ENCODE data around the gene NOSIP. TPM values are rescaled to one million over a fixed set of nuclear protein-coding genes. Genes with fewer than 3 reads are reported as not detected.
A peak's percentile ranks its signal among the peaks of the same experiment; 100 is the strongest.

NOSIP gene
- total RNA-seq, 2 experiments from 2014 or later: 61.4 to 69.5 TPM

- peaks cover 17% of the 10 kb centered on the region for H3K4me1 Mint-ChIP-seq
Observed at GRCh38 chr19:49528211-49528771, 52.1 kb downstream of the NOSIP start.

GRCh38 chr19:49524812-49525455 is 55.4 kb downstream of the NOSIP start:
- Mint-ChIP-seq H3K4me1 (peaks cover 12% of the 10 kb centered on the region), H3K27me3 (no peaks in the 10 kb centered on the region), H3K36me3 (no peaks in the 10 kb centered on the region), H3K27ac (no peak overlapping the region), H3K4me3 (no peak overlapping the region), H3K9me3 (no peaks in the 10 kb centered on the region)
- DNase-seq: no peak

More at GRCh38 chr19:49528211-49528771, 52.1 kb downstream of the NOSIP start:
- H3K9me3 Mint-ChIP-seq: no peaks in the 10 kb centered on the region
- DNase-seq: no peak
- no peaks in the 10 kb centered on the region for H3K36me3 Mint-ChIP-seq
- H3K27me3 Mint-ChIP-seq: no peaks in the 10 kb centered on the region
- peak overlapping the region; percentile 80 for H3K4me3 Mint-ChIP-seq
- no peak overlapping the region for H3K27ac Mint-ChIP-seq

DNA sequence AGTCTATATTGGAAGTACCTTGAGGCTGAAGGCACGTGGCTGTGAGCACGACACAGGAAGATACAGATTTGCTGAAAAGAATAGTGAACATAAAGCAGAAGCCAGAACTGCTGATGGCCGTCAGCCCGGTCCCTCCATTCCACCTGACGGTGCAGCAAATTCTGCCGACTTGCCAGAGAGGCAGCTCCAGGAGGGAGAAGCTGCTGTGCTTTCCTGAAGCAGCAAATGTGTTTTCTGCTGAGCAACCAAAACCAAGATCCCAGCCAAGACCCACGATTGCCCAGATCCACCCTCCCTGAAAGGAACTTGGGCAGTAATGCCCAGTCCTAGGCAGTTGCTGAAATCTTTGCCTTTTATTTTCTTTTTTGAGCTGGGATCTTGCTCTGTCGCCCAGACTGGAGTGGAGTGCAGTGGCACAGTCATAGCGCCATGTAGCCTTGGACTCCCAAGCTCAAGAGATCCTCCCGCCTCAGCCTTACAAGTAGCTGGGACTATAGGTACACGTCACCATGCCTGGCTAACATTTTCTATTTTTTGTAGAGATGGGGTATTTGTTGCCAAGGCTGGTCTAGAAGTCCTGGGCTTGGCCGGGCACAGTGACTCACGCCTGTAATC is 59.5 kb downstream of the NOSIP start:
- H3K27ac Mint-ChIP-seq: no peak overlapping the region
- DNase-seq: no peak
- H3K36me3 Mint-ChIP-seq: no peaks in the 10 kb centered on the region
- H3K4me1 Mint-ChIP-seq: no peaks in the 10 kb centered on the region
- no peaks in the 10 kb centered on the region for H3K27me3 Mint-ChIP-seq
- no peak overlapping the region for H3K4me3 Mint-ChIP-seq
- no peaks in the 10 kb centered on the region for H3K9me3 Mint-ChIP-seq

DNA sequence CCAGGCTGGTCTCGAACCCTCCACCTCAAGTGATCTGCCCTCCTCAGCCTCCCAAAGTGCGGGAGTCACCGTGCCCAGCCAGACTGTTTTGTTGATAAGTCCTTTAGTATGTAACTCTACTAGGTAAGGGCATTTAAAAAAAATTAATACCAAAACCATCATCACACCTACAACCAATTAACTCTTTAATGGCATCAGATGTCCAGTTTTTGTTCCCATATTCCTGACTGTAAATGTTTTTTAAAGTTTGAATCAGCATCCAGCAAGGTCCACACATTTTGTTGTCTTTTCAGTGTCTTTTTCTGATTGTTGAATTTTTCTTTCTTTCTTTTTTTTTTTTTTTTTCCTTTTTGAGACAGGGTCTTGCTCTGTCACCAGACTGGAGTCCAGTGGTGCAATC is 62.3 kb downstream of the NOSIP start:
- no peak overlapping the region for H3K27ac Mint-ChIP-seq
- no peaks in the 10 kb centered on the region for H3K27me3 Mint-ChIP-seq
- H3K4me3 Mint-ChIP-seq: no peak overlapping the region
- no peak for DNase-seq
- H3K9me3 Mint-ChIP-seq: no peaks in the 10 kb centered on the region
- peaks cover 5% of the 10 kb centered on the region for H3K4me1 Mint-ChIP-seq
- H3K36me3 Mint-ChIP-seq: no peaks in the 10 kb centered on the region

DNA sequence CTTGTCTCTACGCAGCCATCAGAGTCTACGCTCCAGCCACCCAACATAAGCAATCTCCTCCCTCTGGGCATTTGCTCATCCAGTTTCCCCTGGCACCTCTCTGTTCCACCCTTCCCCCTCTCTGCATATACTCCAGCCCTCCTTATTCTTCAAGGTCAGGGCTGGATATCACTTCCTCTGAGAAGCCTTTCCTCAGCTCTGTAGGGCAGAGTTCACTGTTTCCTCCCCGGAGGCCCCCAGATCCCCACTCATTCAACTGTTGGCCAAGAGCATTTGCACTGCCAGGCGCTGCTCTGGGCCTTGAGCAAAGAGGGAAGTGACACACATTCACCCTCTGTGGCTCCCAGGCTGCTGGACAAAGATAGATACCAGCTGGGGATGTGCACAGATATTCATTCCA is 64.6 kb downstream of the NOSIP start:
- Mint-ChIP-seq H3K27ac (no peak overlapping the region), H3K4me3 (no peak overlapping the region)

GRCh38 chr19:49514151-49514550 is 66.2 kb downstream of the NOSIP start:
- Mint-ChIP-seq H3K27me3 (no peaks in the 10 kb centered on the region), H3K4me1 (peaks cover 15% of the 10 kb centered on the region), H3K4me3 (peak overlapping the region; percentile 86), H3K9me3 (no peaks in the 10 kb centered on the region), H3K27ac (no peak overlapping the region), H3K36me3 (no peaks in the 10 kb centered on the region)
- no peak for DNase-seq

More for the DNA sequence above, 64.6 kb downstream of the NOSIP start:
- Mint-ChIP-seq H3K27me3 (no peaks in the 10 kb centered on the region), H3K9me3 (no peaks in the 10 kb centered on the region), H3K36me3 (no peaks in the 10 kb centered on the region), H3K4me1 (peaks cover 15% of the 10 kb centered on the region)
- DNase-seq: no peak

DNA sequence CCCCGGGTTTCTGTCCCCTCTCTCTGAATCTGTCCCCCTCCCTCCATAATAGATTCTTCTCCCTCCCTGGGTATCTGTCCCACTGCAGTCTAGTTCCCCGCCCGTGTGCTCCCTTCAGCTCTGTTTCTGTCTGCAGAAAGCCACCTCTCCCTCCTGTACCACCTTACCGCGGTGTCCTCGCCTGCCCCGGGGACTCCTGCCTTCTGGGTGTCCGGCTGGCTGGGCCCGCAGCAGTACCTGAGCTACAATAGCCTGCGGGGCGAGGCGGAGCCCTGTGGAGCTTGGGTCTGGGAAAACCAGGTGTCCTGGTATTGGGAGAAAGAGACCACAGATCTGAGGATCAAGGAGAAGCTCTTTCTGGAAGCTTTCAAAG is 66.6 kb downstream of the NOSIP start:
- DNase-seq: no peak
- Mint-ChIP-seq H3K27me3 (no peaks in the 10 kb centered on the region), H3K27ac (peak overlapping the region; percentile 65), H3K36me3 (no peaks in the 10 kb centered on the region), H3K4me3 (peak overlapping the region; percentile 86), H3K4me1 (peaks cover 15% of the 10 kb centered on the region), H3K9me3 (no peaks in the 10 kb centered on the region)

GRCh38 chr19:49512970-49513745 is 67.2 kb downstream of the NOSIP start:
- Mint-ChIP-seq H3K27me3 (no peaks in the 10 kb centered on the region), H3K4me1 (peaks cover 15% of the 10 kb centered on the region), H3K36me3 (no peaks in the 10 kb centered on the region), H3K9me3 (no peaks in the 10 kb centered on the region), H3K27ac (peak overlapping the region; percentile 65), H3K4me3 (peak overlapping the region; percentile 86)
- no peak for DNase-seq

- H3K4me3 Mint-ChIP-seq: no peak overlapping the region
- H3K27me3 Mint-ChIP-seq: no peaks in the 10 kb centered on the region
- no peak overlapping the region for H3K27ac Mint-ChIP-seq
- no peak for DNase-seq
- H3K36me3 Mint-ChIP-seq: no peaks in the 10 kb centered on the region
- H3K4me1 Mint-ChIP-seq: peaks cover 16% of the 10 kb centered on the region
- no peaks in the 10 kb centered on the region for H3K9me3 Mint-ChIP-seq
Observed at GRCh38 chr19:49507803-49508494, 72.4 kb downstream of the NOSIP start.

DNA sequence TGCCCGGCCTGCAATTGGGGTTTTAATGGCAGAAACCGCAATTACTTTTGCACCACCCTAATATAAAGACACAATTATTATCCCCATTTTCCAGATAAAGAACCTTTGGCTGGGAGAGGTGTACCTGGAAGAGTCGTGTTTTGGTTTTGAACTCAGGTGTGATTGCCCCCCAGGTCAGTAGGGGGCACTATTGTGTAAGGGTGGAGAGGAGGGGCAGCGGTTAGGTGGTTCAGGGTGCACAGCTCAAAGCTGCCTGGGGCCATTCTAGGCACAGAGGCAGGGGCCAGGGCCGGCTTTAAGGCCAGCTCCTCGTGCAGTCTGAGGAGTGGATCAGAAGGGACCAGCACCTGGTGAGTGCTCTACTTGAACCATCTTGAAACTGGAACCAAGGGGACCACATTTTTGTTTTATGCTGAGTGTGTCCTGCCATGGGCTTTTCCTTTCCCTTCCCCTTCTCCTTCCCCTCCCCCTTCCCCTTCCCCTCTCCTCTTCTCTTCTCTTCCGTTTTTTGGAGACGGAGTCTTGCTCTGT is 73.7 kb downstream of the NOSIP start:
- peak; percentile 68 for DNase-seq
- Mint-ChIP-seq H3K4me3 (no peak overlapping the region), H3K27ac (no peak overlapping the region), H3K4me1 (peaks cover 18% of the 10 kb centered on the region), H3K27me3 (no peaks in the 10 kb centered on the region), H3K9me3 (no peaks in the 10 kb centered on the region), H3K36me3 (no peaks in the 10 kb centered on the region)

Other genes with a start within 250 kb of the NOSIP start
- gene CD37, start 245.2 kb downstream of the NOSIP start, total RNA-seq: 100 to 1,000 TPM; 110 to 114 TPM
- not detected for gene TEAD2, start 218.1 kb downstream of the NOSIP start, total RNA-seq
- gene DKKL1, start 216.7 kb downstream of the NOSIP start, total RNA-seq: not detected
- gene KASH5, start 192.3 kb downstream of the NOSIP start, total RNA-seq: 1 to 10 TPM in 1 of 2 experiments, under 1 TPM in 1; 0.45 to 1.1 TPM
- gene PTH2, start 157.1 kb downstream of the NOSIP start, total RNA-seq: not detected
- gene GFY, start 155.2 kb downstream of the NOSIP start, total RNA-seq: not detected
- not detected for gene SLC17A7, start 139.0 kb downstream of the NOSIP start, total RNA-seq
- 100 to 1,000 TPM; 140 to 141 TPM for gene PIH1D1, start 128.7 kb downstream of the NOSIP start, total RNA-seq
- 10 to 100 TPM; 34.4 to 42.0 TPM for gene ALDH16A1, start 127.3 kb downstream of the NOSIP start, total RNA-seq
- gene FLT3LG, start 106.3 kb downstream of the NOSIP start, total RNA-seq: 10 to 100 TPM; 61.0 to 63.5 TPM
- gene RPL13A, start 92.9 kb downstream of the NOSIP start, total RNA-seq: 1,000 to 10,000 TPM; 3,663 to 3,691 TPM
- 1,000 to 10,000 TPM; 2,825 to 2,867 TPM for gene RPS11, start 84.1 kb downstream of the NOSIP start, total RNA-seq
- gene FCGRT, start 67.9 kb downstream of the NOSIP start, total RNA-seq: 10 to 100 TPM; 11.5 to 12.2 TPM
- gene RCN3, start 52.6 kb downstream of the NOSIP start, total RNA-seq: 1 to 10 TPM; 3.6 to 4.3 TPM
- 1 to 10 TPM; 1.5 to 1.6 TPM for gene PRRG2, start 760 bp upstream of the NOSIP start, total RNA-seq
- 10 to 100 TPM; 16.0 to 17.8 TPM for gene PRR12, start 10.6 kb upstream of the NOSIP start, total RNA-seq
- 1 to 10 TPM; 4.4 to 5.0 TPM for gene RRAS, start 59.6 kb upstream of the NOSIP start, total RNA-seq
- 10 to 100 TPM; 58.9 to 62.2 TPM for gene SCAF1, start 61.7 kb upstream of the NOSIP start, total RNA-seq
- 100 to 1,000 TPM in 1 of 2 experiments, 10 to 100 TPM in 1; 94.5 to 105 TPM for gene IRF3, start 85.3 kb upstream of the NOSIP start, total RNA-seq
- gene BCL2L12, start 85.4 kb upstream of the NOSIP start, total RNA-seq: 10 to 100 TPM; 74.1 to 81.9 TPM
- 100 to 1,000 TPM; 538 to 547 TPM for gene PRMT1, start 96.7 kb upstream of the NOSIP start, total RNA-seq
- gene ADM5, start 109.0 kb upstream of the NOSIP start, total RNA-seq: 10 to 100 TPM in 1 of 2 experiments, 1 to 10 TPM in 1; 9.5 to 12.0 TPM
- gene CPT1C, start 110.6 kb upstream of the NOSIP start, total RNA-seq: 1 to 10 TPM in 1 of 2 experiments, under 1 TPM in 1; 0.89 to 1.1 TPM
- under 1 TPM; 0.58 to 0.72 TPM for gene TSKS, start 182.8 kb upstream of the NOSIP start, total RNA-seq
- gene AP2A1, start 186.4 kb upstream of the NOSIP start, total RNA-seq: 10 to 100 TPM; 83.0 to 83.2 TPM
- 10 to 100 TPM; 28.7 to 30.9 TPM for gene FUZ, start 232.7 kb upstream of the NOSIP start, total RNA-seq
- 10 to 100 TPM; 41.6 to 44.8 TPM for gene MED25, start 237.7 kb upstream of the NOSIP start, total RNA-seq

Measured in activated naive CD8-positive, alpha-beta T cell treated with anti-CD3 and anti-CD28 coated beads for 36 hours (primary cell).